ENCODE measurements around the gene MSX1. TPM values are rescaled to one million over a fixed set of nuclear protein-coding genes. Genes with fewer than 3 reads are reported as not detected.

MSX1 gene
- total and polyA plus RNA-seq, 2 of the 8 experiments (the other 6 are each of a cell fraction or from before 2014, with no cell fraction given) = 0.47 TPM; not detected in 1

GRCh38 chr4:4851081-4851480 is 8.4 kb upstream of the MSX1 start:
- Histone ChIP-seq H3K27ac (ENCODE audit: low read depth, low read length) (no peak overlapping the region), H3K27me3 (replicated peaks in 1 of 4; ENCODE audit: control insufficient read depth in 3 of 4, extremely low read depth in 1 of 4, insufficient read depth in 3 of 4, low read length in 3 of 4) (peaks cover 61 to 86% (median 74%) of the 10 kb centered on the region in 4 experiments)
- TF ChIP-seq BACH1 (IDR thresholded peaks at IDR 0.05; ENCODE audit: low read length) = no peak
- no peak for TF ChIP-seq KDM1A (IDR thresholded peaks at IDR 0.05; ENCODE audit: borderline replicate concordance, low read length)
- no peak for TF ChIP-seq POU5F1 (IDR thresholded peaks at IDR 0.05; ENCODE audit: low read depth, low read length)
- no peak for TF ChIP-seq YY1 (IDR thresholded peaks at IDR 0.05; ENCODE audit: low read depth, low read length)
- TF ChIP-seq CBX5 (IDR thresholded peaks at IDR 0.05; ENCODE audit: low read depth, low read length) = no peak
- no peak for TF ChIP-seq PHF8 (conservative IDR thresholded peaks at IDR 0.05; ENCODE audit: low read depth, low read length)
- TF ChIP-seq, protein P1, sequence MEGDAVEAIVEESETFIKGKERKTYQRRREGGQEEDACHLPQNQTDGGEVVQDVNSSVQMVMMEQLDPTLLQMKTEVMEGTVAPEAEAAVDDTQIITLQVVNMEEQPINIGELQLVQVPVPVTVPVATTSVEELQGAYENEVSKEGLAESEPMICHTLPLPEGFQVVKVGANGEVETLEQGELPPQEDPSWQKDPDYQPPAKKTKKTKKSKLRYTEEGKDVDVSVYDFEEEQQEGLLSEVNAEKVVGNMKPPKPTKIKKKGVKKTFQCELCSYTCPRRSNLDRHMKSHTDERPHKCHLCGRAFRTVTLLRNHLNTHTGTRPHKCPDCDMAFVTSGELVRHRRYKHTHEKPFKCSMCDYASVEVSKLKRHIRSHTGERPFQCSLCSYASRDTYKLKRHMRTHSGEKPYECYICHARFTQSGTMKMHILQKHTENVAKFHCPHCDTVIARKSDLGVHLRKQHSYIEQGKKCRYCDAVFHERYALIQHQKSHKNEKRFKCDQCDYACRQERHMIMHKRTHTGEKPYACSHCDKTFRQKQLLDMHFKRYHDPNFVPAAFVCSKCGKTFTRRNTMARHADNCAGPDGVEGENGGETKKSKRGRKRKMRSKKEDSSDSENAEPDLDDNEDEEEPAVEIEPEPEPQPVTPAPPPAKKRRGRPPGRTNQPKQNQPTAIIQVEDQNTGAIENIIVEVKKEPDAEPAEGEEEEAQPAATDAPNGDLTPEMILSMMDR (IDR thresholded peaks at IDR 0.05; ENCODE audit: control extremely low read depth in 1 of 3, insufficient read depth in 1 of 3, low read depth in 1 of 3, low read length in 3 of 3) = no peak
- TF ChIP-seq RAD21 (IDR thresholded peaks at IDR 0.05 in 1 of 2, conservative IDR thresholded peaks at IDR 0.05 in 1 of 2; ENCODE audit: low read depth in 2 of 2, low read length in 2 of 2) = no peak
- no peak for TF ChIP-seq USF2 (IDR thresholded peaks at IDR 0.05; ENCODE audit: low read length)
- TF ChIP-seq ASH2L (IDR thresholded peaks at IDR 0.05; ENCODE audit: low read length) = no peak

More at GRCh38 chr4:4851081-4851480, 8.4 kb upstream of the MSX1 start:
- Histone ChIP-seq H3K4me2 (ENCODE audit: insufficient read depth in 1 of 2, low read depth in 2 of 2, low read length in 2 of 2) (no peak overlapping the region), H3K23ac (ENCODE audit: insufficient read length) (no peak overlapping the region), H2BK12ac (ENCODE audit: low read depth, low read length) (no peak overlapping the region), H3K4me3 (ENCODE audit: extremely low read depth in 1 of 4, insufficient read depth in 2 of 4, low read depth in 3 of 4, low read length in 4 of 4) (no peak overlapping the region), H3K9me3 (ENCODE audit: insufficient read depth in 2 of 2, low read depth in 1 of 2, low read length in 1 of 2) (no peaks in the 10 kb centered on the region), H4K91ac (replicated peaks; ENCODE audit: insufficient read length, low read length) (no peak overlapping the region), H2BK15ac (ENCODE audit: low read length) (no peak overlapping the region), H3K9ac (replicated peaks in 1 of 4; ENCODE audit: extremely low read depth in 1 of 4, low read depth in 3 of 4, low read length in 3 of 4) (no peak overlapping the region), H3K18ac (ENCODE audit: extremely low read depth, low read length) (no peak overlapping the region), H2BK20ac (ENCODE audit: low read length) (no peak overlapping the region), H3K14ac (ENCODE audit: insufficient read length) (no peak overlapping the region), H2AK5ac (ENCODE audit: low read depth, low read length) (no peak overlapping the region), H2BK5ac (ENCODE audit: low read depth, low read length) (no peak overlapping the region), H3K79me2 (ENCODE audit: control insufficient read depth in 1 of 2, insufficient read depth in 2 of 2, low read length in 2 of 2) (no peaks in the 10 kb centered on the region), H3K23me2 (ENCODE audit: low read depth, low read length) (peaks cover 4% of the 10 kb centered on the region; the same call in 1 of the 2 replicates), H3K4me1 (replicated peaks in 1 of 4; ENCODE audit: control insufficient read depth in 3 of 4, insufficient read depth in 4 of 4, low read length in 3 of 4) (peaks cover 0 to 13% (median 8%) of the 10 kb centered on the region in 4 experiments; a peak in 6 of 7 replicates), H4K20me1 (replicated peaks in 1 of 2; ENCODE audit: control insufficient read depth in 1 of 2, insufficient read depth in 2 of 2, low read length in 2 of 2) (peaks cover 22 to 32% of the 10 kb centered on the region in 2 experiments), H3K36me3 (ENCODE audit: control insufficient read depth in 2 of 4, insufficient read depth in 4 of 4, low read length in 3 of 4) (no peaks in the 10 kb centered on the region), H2BK120ac (replicated peaks; ENCODE audit: low read depth, low read length) (no peak overlapping the region), H3K4ac (replicated peaks; ENCODE audit: insufficient read length, low read depth, low read length) (no peak overlapping the region), H4K5ac (ENCODE audit: insufficient read length, low read depth, low read length) (no peak overlapping the region), H3K56ac (replicated peaks; ENCODE audit: insufficient read length, low read depth, low read length) (no peak overlapping the region), H3K79me1 (ENCODE audit: low read depth, low read length) (no peaks in the 10 kb centered on the region), H2AFZ (ENCODE audit: low read length) (no peak overlapping the region), H4K8ac (ENCODE audit: extremely low read depth, insufficient read depth, low read length) (no peak overlapping the region)
- DNase-seq (ENCODE audit: low read depth in 1 of 2, low spot score in 2 of 2) (no peak), FAIRE-seq (no peak)
- ChIA-PET POLR2A (ENCODE audit: partially characterized antibody) (no interaction called here), CTCF (ENCODE audit: partially characterized antibody) (interaction anchor here (1.0 kb wide), 1 partner anchor 14 kb away, joined by 3 read pairs; no protein-coding TSS in a partner anchor)
- 78% methylated on average over 12 of the region's 12 CpGs; no CpG with 5 or more reads in 1 of the 2 experiments for WGBS, 2 experiments (ENCODE audit: extremely low coverage in 1 of 2, insufficient coverage in 1 of 2, insufficient read length in 1 of 2, insufficient replicate concordance in 2 of 2, low coverage in 1 of 2, low lambda C conversion rate in 2 of 2, missing lambda C conversion rate in 1 of 2)
